Mesothelial cell of epicardium (in vitro differentiated cells): ENCODE measurements around the gene CES5A. TPM values are rescaled to one million over a fixed set of nuclear protein-coding genes. Genes with fewer than 3 reads are reported as not detected.

Experiments
- DNase-seq, 2 experiments: peaks; one replicate each; pipeline ENCODE4 v3.0.0; 2021; ENCODE audit warnings: low spot score in 2 of 2; ENCODE audit not compliant: unreplicated experiment in 2 of 2
- H3K27ac Mint-ChIP-seq: 2 replicates; pipeline ENCODE4 v1.8.0; 2021; ENCODE audit warnings: mixed read lengths
- H3K27me3 Mint-ChIP-seq: 2 replicates; pipeline ENCODE4 v1.8.0; 2021; ENCODE audit warnings: low read depth, mixed read lengths
- H3K36me3 Mint-ChIP-seq: 2 replicates; pipeline ENCODE4 v1.8.0; 2021; ENCODE audit warnings: mixed read lengths
- H3K4me1 Mint-ChIP-seq: 2 replicates; pipeline ENCODE4 v1.8.0; 2021; ENCODE audit warnings: mixed read lengths
- H3K4me3 Mint-ChIP-seq: 2 replicates; pipeline ENCODE4 v1.8.0; 2021; ENCODE audit warnings: mild to moderate bottlenecking, moderate library complexity, mixed read lengths
- H3K9me3 Mint-ChIP-seq: 2 replicates; pipeline ENCODE4 v1.8.0; 2021; ENCODE audit warnings: mixed read lengths
- CTCF ChIP-seq: fragments of 200-600 bp; sonication (generic); IDR thresholded peaks from one replicate; pipeline ENCODE4 v1.5.0; 2021; ENCODE audit warnings: antibody characterized with exemption; ENCODE audit not compliant: unreplicated experiment
- total RNA-seq: library from RNA; stranded (reverse); gene quantifications from 3 replicates; pipeline ENCODE4 v1.2.1, GENCODE V29; 2021

CES5A gene
- total RNA-seq, 1 donor from 2014 or later = not detected

GRCh38 chr16:55907661-55908060 lies 32.5 kb upstream of the CES5A start:
- TF ChIP-seq CTCF = no peak
- Mint-ChIP-seq H3K4me1 (peaks cover 11% of the 10 kb centered on the region), H3K4me3 (no peak overlapping the region), H3K36me3 (no peaks in the 10 kb centered on the region), H3K9me3 (peaks cover 24% of the 10 kb centered on the region), H3K27ac (no peak overlapping the region), H3K27me3 (peaks cover 23% of the 10 kb centered on the region)
- no peak for DNase-seq

GRCh38 chr16:55906123-55906522 lies 30.9 kb upstream of the CES5A start:
- Mint-ChIP-seq H3K9me3 (peaks cover 23% of the 10 kb centered on the region), H3K27me3 (peaks cover 25% of the 10 kb centered on the region), H3K36me3 (no peaks in the 10 kb centered on the region), H3K4me3 (no peak overlapping the region), H3K27ac (no peak overlapping the region), H3K4me1 (peaks cover 3% of the 10 kb centered on the region)
- no peak for DNase-seq
- no peak for TF ChIP-seq CTCF

GRCh38 chr16:55905651-55906050 lies 30.5 kb upstream of the CES5A start:
- Mint-ChIP-seq H3K36me3 (no peaks in the 10 kb centered on the region), H3K27ac (no peak overlapping the region), H3K4me1 (peaks cover 3% of the 10 kb centered on the region), H3K4me3 (no peak overlapping the region), H3K9me3 (peaks cover 19% of the 10 kb centered on the region), H3K27me3 (peaks cover 25% of the 10 kb centered on the region)
- DNase-seq = no peak
- TF ChIP-seq CTCF = no peak

- no peak for TF ChIP-seq CTCF
- Mint-ChIP-seq H3K27ac (no peak overlapping the region), H3K9me3 (peaks cover 26% of the 10 kb centered on the region)
Measured at GRCh38 chr16:55901566-55902217, 26.5 kb upstream of the CES5A start.

DNA sequence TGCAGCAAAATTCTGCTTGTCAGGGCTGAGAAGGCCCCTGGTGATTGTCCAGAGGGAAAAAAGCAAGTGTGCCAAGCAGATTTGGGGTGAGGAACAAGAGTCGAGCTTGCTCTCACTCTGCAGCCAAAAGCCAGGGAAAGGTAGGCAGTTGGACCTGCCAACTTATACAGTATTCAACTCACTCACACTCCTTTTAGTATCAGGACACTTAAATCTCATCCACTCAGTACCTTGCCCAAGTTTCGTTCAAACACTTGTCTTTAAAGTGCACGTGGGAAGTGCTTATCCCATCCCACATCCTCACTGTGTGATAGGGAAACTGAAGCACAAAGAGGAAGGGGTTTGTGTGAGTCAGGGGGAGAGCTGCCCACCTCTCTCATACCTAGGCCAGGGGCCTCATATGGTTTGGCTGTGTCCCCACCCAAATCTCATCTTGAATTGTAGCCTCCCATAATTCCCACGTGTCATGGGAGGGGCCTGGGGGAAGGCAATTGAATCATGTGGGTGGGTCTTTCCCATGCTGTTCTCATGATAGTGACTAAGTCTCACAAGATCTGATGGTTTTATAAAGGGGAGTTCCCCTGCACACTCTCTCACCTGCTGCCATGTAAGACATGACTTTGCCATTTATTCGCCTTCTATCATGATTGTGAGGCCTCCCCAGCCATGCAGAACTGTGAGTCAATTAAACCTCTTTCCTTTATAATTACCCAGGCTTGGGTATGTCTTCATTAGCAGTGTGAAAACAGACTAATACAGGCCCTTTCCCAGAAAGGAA lies 25.6 kb upstream of the CES5A start:
- no peak for DNase-seq
- Mint-ChIP-seq H3K27me3 (peaks cover 11% of the 10 kb centered on the region), H3K4me1 (no peaks in the 10 kb centered on the region), H3K9me3 (peaks cover 32% of the 10 kb centered on the region), H3K36me3 (no peaks in the 10 kb centered on the region), H3K27ac (no peak overlapping the region), H3K4me3 (no peak overlapping the region)
- TF ChIP-seq CTCF = no peak

More at GRCh38 chr16:55901566-55902217, 26.5 kb upstream of the CES5A start:
- Mint-ChIP-seq H3K36me3 (no peaks in the 10 kb centered on the region), H3K4me3 (no peak overlapping the region), H3K4me1 (peaks cover 3% of the 10 kb centered on the region), H3K27me3 (peaks cover 17% of the 10 kb centered on the region)
- DNase-seq = no peak
